ENCODE results near the gene MDM1.

- TF ChIP-seq EZH2 (IDR thresholded peaks at IDR 0.05; ENCODE audit: low read depth): no peak
- TF ChIP-seq, protein P1, sequence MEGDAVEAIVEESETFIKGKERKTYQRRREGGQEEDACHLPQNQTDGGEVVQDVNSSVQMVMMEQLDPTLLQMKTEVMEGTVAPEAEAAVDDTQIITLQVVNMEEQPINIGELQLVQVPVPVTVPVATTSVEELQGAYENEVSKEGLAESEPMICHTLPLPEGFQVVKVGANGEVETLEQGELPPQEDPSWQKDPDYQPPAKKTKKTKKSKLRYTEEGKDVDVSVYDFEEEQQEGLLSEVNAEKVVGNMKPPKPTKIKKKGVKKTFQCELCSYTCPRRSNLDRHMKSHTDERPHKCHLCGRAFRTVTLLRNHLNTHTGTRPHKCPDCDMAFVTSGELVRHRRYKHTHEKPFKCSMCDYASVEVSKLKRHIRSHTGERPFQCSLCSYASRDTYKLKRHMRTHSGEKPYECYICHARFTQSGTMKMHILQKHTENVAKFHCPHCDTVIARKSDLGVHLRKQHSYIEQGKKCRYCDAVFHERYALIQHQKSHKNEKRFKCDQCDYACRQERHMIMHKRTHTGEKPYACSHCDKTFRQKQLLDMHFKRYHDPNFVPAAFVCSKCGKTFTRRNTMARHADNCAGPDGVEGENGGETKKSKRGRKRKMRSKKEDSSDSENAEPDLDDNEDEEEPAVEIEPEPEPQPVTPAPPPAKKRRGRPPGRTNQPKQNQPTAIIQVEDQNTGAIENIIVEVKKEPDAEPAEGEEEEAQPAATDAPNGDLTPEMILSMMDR (conservative IDR thresholded peaks at IDR 0.05): no peak
Measured at GRCh38 chr12:68376901-68377300, 44.7 kb upstream of the MDM1 start.
